AG10803 (cell line): ENCODE measurements around the gene SPRED1.

Experiments used
- DNase-seq: peaks from one replicate; pipeline ENCODE4 v3.0.0; 2010; ENCODE audit warnings: low read depth
- H3K4me3 ChIP-seq: 2 replicates; pipeline ENCODE4 v1.5.1; 2011; ENCODE audit warnings: mild to moderate bottlenecking, low read length, control low read depth
- TF ChIP-seq, protein P1 (sequence below): conservative IDR thresholded peaks from 2 replicates; pipeline ENCODE4 v1.5.1; 2011; ENCODE audit warnings: mild to moderate bottlenecking, low read length, control low read depth, inconsistent platforms

The SPRED1 gene

DNA sequence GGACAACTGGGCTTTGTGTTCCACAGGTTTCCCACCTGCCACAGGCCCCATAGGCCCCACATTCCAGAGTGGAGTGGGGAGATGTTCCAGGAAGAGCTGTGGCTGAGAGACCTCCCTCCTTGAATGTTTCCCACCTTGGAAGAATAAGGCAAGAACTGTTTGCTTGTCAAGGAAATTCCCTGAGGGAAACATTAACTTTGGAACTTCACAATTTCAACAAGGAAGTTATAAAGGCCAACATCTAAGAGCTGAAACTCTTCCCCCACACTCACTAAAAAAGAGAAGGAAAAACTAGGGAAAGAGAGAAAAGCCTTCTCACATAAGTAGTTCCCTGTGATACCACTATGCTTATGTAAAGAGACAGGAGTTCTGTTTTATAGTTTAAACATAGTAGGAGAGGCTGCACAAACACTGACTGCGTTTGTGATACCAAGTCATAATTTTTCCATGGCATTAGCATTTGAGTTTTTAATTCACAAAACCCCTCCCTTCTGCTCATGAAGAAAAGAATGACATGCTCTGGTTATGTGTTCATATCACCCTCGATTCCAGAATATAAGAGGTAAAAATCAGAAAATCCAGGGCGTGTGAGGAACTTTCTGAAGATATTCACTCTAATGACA, 39.8 kb upstream of the SPRED1 start:
- H3K4me3 ChIP-seq, result no peak overlapping the region
- TF ChIP-seq, protein P1, sequence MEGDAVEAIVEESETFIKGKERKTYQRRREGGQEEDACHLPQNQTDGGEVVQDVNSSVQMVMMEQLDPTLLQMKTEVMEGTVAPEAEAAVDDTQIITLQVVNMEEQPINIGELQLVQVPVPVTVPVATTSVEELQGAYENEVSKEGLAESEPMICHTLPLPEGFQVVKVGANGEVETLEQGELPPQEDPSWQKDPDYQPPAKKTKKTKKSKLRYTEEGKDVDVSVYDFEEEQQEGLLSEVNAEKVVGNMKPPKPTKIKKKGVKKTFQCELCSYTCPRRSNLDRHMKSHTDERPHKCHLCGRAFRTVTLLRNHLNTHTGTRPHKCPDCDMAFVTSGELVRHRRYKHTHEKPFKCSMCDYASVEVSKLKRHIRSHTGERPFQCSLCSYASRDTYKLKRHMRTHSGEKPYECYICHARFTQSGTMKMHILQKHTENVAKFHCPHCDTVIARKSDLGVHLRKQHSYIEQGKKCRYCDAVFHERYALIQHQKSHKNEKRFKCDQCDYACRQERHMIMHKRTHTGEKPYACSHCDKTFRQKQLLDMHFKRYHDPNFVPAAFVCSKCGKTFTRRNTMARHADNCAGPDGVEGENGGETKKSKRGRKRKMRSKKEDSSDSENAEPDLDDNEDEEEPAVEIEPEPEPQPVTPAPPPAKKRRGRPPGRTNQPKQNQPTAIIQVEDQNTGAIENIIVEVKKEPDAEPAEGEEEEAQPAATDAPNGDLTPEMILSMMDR, result no peak
- no peak for DNase-seq

DNA sequence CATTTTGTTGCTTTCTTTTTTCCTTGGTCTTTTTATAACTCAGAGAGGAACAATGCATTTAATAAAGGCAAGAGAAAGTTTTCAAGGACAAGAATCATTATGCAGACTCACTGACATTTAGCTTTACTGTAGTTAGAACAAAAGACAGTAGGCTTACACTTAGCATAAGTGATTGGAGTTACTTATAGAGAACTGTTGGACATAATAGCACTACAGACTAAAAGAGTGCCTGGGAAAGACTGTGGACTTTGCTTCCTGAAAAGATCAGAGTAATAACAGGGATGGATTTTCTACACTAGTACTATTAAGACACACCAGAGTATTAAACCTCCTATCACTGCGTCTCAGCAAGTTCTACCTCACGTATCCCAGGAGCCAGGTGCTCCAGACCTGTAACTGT, 39.3 kb upstream of the SPRED1 start:
- no peak for DNase-seq
- no peak overlapping the region for H3K4me3 ChIP-seq
- TF ChIP-seq, protein P1, result no peak

DNA sequence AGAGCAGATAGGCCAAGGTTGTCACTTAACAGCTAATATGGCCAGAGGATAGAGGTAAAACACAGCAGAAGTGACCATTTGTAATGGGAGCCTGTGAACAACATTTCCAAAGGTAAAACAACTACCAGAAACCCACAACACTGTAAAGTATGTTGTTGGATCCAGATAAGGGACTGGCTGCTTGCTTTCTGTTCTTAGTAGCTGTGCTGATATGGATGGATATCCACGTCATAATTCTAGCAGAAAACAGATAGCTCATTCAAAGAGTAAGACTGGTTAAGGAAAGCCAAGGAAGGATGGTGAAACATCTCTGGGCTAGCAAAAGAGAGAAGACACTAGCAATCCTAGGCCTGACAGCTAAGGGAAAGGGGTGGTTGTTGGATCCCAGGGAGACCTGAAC, 36.9 kb upstream of the SPRED1 start:
- H3K4me3 ChIP-seq, result no peak overlapping the region
- TF ChIP-seq, protein P1, result no peak
- no peak for DNase-seq

DNA sequence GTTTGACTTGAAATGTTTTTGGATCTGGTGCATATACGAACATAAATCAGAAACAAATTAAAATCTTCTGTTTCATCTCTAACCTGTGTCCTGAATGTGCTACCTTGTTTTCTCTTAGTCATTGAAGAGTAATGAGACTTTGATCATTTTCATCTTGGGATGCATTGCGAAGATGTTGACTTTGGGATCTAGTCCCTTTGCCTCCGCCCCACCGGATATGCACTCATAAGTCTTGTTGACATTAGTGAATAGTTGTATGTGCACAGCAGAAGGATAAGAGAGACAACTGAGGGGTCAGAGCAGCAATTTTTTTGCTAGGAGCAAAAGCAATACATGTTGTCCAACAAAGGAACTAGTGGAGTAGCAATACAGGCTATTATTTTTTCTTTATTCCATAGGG, 35.9 kb upstream of the SPRED1 start:
- TF ChIP-seq, protein P1, result no peak
- no peak overlapping the region for H3K4me3 ChIP-seq
- no peak for DNase-seq

DNA sequence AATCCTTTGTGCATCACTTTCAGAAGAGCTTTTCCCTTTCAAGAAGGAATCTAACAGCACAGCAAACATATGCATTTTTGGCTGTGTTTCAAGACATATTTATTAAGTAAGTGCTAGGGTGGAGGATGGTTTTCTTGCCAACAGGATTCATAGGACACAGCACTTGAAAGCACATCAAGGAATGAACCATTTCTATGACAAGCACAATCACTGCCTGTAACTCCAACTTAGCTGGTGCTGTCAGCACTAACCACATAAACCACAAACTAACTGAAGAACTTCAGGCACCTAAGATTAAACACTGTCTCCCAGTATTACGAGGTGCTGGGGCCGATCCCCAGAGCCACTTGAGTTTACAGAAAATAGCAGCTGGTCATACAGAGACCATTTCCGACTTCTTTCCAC, 35.4 kb upstream of the SPRED1 start:
- H3K4me3 ChIP-seq, result no peak overlapping the region
- DNase-seq, result peak; percentile 45
- TF ChIP-seq, protein P1, result no peak

DNA sequence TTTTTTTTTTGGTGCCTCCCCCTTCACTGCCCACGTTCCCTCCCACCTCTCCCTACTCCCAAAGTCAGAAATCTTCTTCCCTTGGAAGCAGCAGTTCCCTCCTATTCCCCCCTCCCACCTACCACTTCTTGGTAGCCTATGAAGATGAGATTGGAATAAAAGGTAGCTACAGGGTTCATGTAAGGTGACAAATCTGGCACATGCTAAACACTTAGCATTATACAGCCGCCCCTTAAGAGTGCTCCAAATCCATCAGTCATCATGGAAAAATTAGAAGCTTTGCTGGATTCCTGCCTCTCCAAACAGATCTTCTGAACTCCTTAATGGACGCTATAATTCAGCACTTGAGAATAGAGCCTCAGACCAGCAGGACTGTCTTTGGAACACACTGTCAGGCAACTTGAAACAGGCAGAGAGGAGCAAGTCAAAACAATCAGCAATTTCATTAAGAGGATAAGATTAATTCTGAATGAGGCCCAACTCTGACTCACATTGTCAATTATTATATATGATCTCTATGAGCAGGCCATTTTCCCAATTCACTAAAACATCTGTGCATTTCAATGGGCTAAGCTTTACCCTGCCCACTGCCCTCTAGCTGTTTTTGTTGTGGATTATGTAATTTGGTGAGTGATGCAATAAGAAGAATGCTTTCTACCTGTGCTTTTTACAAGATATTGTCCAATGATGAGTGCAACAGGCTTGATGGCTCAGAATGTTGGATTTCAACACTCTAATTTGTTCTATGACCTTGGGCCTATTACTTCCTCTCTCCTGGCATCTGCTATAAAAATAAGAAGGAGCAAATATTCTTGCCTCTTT, 34.6 kb upstream of the SPRED1 start:
- peak; percentile 5 for DNase-seq

More for the DNA sequence above, 34.6 kb upstream of the SPRED1 start:
- TF ChIP-seq, protein P1, result no peak
- H3K4me3 ChIP-seq, result no peak overlapping the region
